ENCODE results near the gene BLOC1S1. TPM values are rescaled to one million over a fixed set of nuclear protein-coding genes. Genes with fewer than 3 reads are reported as not detected.

Gene BLOC1S1
- total and polyA plus RNA-seq, 2 of the 4 experiments (the other 2 are of a cell fraction) = 128 to 285 TPM

DNA sequence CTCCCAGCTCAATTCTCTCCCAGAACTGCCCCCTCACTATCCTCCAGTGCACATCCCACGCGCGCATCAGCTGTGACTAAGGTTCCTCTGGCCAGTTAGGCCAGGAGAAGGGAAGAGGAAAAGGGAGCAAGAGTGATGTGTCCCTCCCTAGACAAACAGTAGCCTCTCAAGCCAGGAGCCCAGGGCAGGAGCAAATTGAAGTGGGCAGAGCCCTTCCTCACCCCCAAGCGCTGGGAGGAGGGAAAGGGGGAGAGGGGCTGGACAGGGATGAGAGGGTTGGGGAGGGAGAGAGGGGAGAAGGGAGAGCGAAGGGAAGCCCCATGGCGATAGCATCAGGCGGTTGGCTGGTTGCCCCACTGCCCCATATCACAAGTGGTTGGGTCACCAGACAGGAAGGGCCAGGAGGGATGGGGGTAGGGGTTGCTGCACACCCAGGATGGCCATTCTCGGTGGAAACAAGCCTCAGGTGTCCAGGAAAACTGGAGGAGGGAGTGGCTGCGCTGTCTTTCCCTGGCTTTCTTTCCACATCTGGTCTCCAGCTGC, 11.9 kb downstream of the BLOC1S1 start:
- Histone ChIP-seq H3K14ac (replicated peaks; ENCODE audit: low read depth, low read length) (peak overlapping the region; percentile 68), H3K27ac (ENCODE audit: insufficient read depth, low read length) (peak overlapping the region; percentile 98), H3K9me1 (ENCODE audit: insufficient read depth, low read length) (no peaks in the 10 kb centered on the region), H2BK120ac (ENCODE audit: low read depth, low read length) (peak overlapping the region; percentile 64), H3K23ac (ENCODE audit: low read depth, low read length) (peak overlapping the region; percentile 40), H3K27me3 (ENCODE audit: control insufficient read depth, insufficient read depth, low read length) (no peaks in the 10 kb centered on the region), H2AFZ (replicated peaks; ENCODE audit: low read length, poor library complexity) (peak overlapping the region; percentile 24), H3K56ac (ENCODE audit: extremely low read depth, insufficient read depth, low read length) (peak overlapping the region; percentile 80), H2AK9ac (replicated peaks; ENCODE audit: low read depth, low read length, poor library complexity) (peak overlapping the region; percentile 92), H2BK5ac (ENCODE audit: low read depth, low read length, poor library complexity, severe bottlenecking) (peak overlapping the region; percentile 94), H3K79me1 (ENCODE audit: low read depth in 1 of 2, low read length in 2 of 2) (peaks cover 10 to 76% of the 10 kb centered on the region in 2 experiments), H2AK5ac (ENCODE audit: low read depth, low read length) (peak overlapping the region; percentile 96), H2BK20ac (ENCODE audit: low read depth, low read length) (no peak overlapping the region), H4K20me1 (ENCODE audit: insufficient read depth, low read length) (peaks cover 60% of the 10 kb centered on the region), H3K4ac (ENCODE audit: low read depth, low read length) (peak overlapping the region; percentile 59), H4K5ac (ENCODE audit: low read depth, low read length) (peak overlapping the region; percentile 2; the same call in 1 of the 2 replicates), H3K36me3 (ENCODE audit: control insufficient read depth, insufficient read depth, low read length) (peaks cover 44% of the 10 kb centered on the region), H2BK15ac (ENCODE audit: low read depth, low read length) (no peak overlapping the region), H4K8ac (ENCODE audit: low read depth in 2 of 2, low read length in 2 of 2) (peak overlapping the region; percentile 22 to 85), H3K18ac (ENCODE audit: low read depth, low read length) (peak overlapping the region; percentile 50), H3K4me3 (ENCODE audit: insufficient read depth, low read depth, low read length) (peak overlapping the region; percentile 90), H3K9me3 (ENCODE audit: control insufficient read depth, insufficient read depth, low read length) (no peaks in the 10 kb centered on the region), H3K4me2 (ENCODE audit: low read depth, low read length) (peak overlapping the region; percentile 94), H3K4me1 (ENCODE audit: control insufficient read depth, insufficient read depth, low read length) (peaks cover 8% of the 10 kb centered on the region), H3K9ac (ENCODE audit: low read depth, low read length) (peak overlapping the region; percentile 94), H4K91ac (ENCODE audit: insufficient read depth, low read depth, low read length) (peak overlapping the region; percentile 76)
- TF ChIP-seq FOS (IDR thresholded peaks at IDR 0.05; ENCODE audit: low read depth, low read length) (no peak), USF2 (IDR thresholded peaks at IDR 0.05; ENCODE audit: low read depth, low read length) (no peak), RCOR1 (IDR thresholded peaks at IDR 0.05; ENCODE audit: insufficient replicate concordance, low read length) (no peak), BHLHE40 (IDR thresholded peaks at IDR 0.05; ENCODE audit: low read depth, low read length) (peak; percentile 28; the same call in 1 of the 2 replicates), ELK1 (IDR thresholded peaks at IDR 0.05; ENCODE audit: borderline replicate concordance, low read depth, low read length) (no peak), MXI1 (IDR thresholded peaks at IDR 0.05; ENCODE audit: borderline replicate concordance, low read depth, low read length) (no peak), NFE2L2 (IDR thresholded peaks at IDR 0.05; ENCODE audit: low read depth, low read length) (no peak), RAD21 (IDR thresholded peaks at IDR 0.05; ENCODE audit: low read length) (no peak), SMC3 (IDR thresholded peaks at IDR 0.05; ENCODE audit: low read depth, low read length) (no peak), POLR2A (IDR thresholded peaks at IDR 0.05; ENCODE audit: low read depth, low read length) (peak; percentile 57), MAFK (IDR thresholded peaks at IDR 0.05; ENCODE audit: low read depth, low read length) (no peak), RFX5 (IDR thresholded peaks at IDR 0.05; ENCODE audit: low read depth, low read length) (no peak), MAZ (IDR thresholded peaks at IDR 0.05; ENCODE audit: borderline replicate concordance, low read depth, low read length) (0 out of 2 replicates have a peak, but pooled peaks have one; percentile 20), CHD1 (IDR thresholded peaks at IDR 0.05; ENCODE audit: low read depth, low read length) (no peak; the same call in none of the 2 replicates), CEBPB (IDR thresholded peaks at IDR 0.05; ENCODE audit: low read depth, low read length) (peak; percentile 46; the same call in 1 of the 2 replicates)
- TF ChIP-seq, protein P1, sequence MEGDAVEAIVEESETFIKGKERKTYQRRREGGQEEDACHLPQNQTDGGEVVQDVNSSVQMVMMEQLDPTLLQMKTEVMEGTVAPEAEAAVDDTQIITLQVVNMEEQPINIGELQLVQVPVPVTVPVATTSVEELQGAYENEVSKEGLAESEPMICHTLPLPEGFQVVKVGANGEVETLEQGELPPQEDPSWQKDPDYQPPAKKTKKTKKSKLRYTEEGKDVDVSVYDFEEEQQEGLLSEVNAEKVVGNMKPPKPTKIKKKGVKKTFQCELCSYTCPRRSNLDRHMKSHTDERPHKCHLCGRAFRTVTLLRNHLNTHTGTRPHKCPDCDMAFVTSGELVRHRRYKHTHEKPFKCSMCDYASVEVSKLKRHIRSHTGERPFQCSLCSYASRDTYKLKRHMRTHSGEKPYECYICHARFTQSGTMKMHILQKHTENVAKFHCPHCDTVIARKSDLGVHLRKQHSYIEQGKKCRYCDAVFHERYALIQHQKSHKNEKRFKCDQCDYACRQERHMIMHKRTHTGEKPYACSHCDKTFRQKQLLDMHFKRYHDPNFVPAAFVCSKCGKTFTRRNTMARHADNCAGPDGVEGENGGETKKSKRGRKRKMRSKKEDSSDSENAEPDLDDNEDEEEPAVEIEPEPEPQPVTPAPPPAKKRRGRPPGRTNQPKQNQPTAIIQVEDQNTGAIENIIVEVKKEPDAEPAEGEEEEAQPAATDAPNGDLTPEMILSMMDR (conservative IDR thresholded peaks at IDR 0.05; ENCODE audit: low read depth, low read length) = no peak
- ATAC-seq (ENCODE audit: low read depth) = peak; percentile 2
- ChIA-PET POLR2A (ENCODE audit: unreplicated experiment) (no interaction called here), CTCF (no interaction called here)
- dilution Hi-C loops (cut with HindIII; ENCODE audit: low sequenced_read_pairs, unreplicated experiment) = no loop called here
- intact Hi-C loops (cut with micrococcal nuclease) = no loop called here
- DNase-seq = peak; percentile 61
- in situ Hi-C loops (cut with MboI; ENCODE audit: low sequenced_read_pairs) = no loop called here
- BruUV-seq (replicated peaks) = no TSS peak
- no CpG with 5 or more reads among the region's 9 CpGs for WGBS, 2 experiments (ENCODE audit: extremely low coverage in 2 of 2, insufficient read length in 1 of 2)

Data from IMR-90 (cell line).